Esophagus mucosa (tissue), 1 donor: ENCODE data around the gene TCTN3. TPM values are rescaled to one million over a fixed set of nuclear protein-coding genes. Genes with fewer than 3 reads are reported as not detected.
"Not testable (repeated sequence)": the region's sequence is repeated elsewhere in the genome, so short reads cannot be mapped to it uniquely, and the experiment has no call there.

Experiments used
- ATAC-seq: fragments of 200-7000 bp; cut with Tn5 transposase; one replicate; pipeline ENCODE4 v1.9.1; 2020
- total RNA-seq: library from RNA; stranded (reverse); gene quantifications from one replicate; pipeline ENCODE4 v1.2.4, GENCODE V29; 2023
- donor health status: DM: yes; HTN: yes; CAD: no.

Gene TCTN3
- total RNA-seq, 1 donor from 2014 or later: 17.3 TPM

- no peak for ATAC-seq
Measured at GRCh38 chr10:95688648-95689047, 5.1 kb downstream of the TCTN3 start.

- no peak for ATAC-seq
Measured at GRCh38 chr10:95683966-95684365, 9.8 kb downstream of the TCTN3 start.

- no peak for ATAC-seq
Measured at GRCh38 chr10:95675403-95676116, 18.2 kb downstream of the TCTN3 start.

DNA sequence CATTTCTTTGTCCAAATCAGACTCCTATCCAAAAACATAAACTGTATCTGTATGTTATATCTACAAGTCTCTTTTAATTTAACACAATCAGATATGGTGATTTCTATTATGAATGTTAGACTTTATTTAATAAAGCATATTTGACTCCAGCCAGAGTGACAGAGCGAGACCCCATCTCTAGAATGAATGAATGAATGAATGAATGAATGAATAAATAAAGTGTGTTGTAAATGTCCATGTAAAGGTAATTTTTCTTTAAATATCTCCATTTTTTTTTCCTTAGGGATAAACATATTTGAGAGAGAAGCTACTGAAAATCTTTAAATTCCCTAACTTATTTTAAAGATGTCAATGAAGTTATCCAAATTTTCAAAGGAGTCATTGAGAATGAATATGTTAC lies 19.1 kb downstream of the TCTN3 start:
- ATAC-seq: no peak

DNA sequence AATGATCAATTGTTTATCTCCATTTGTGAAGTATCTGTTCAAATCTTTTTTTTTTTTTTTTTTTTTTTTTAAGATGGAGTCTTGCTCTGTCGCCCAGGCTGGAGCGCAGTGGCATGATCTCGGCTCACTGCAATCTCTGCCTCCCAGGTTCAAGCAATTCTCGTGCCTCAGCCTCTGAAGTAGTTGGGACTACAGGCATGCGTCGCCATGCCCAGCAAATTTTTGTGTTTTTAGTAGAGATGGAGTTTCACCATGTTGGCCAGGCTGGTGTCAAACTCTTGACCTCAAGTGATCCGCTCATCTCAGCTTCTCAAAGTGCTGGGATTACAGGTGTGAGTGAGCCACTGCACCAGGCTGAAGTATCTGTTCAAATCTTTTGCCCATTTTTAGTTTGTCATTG lies 21.1 kb downstream of the TCTN3 start:
- not testable (repeated sequence) for ATAC-seq

DNA sequence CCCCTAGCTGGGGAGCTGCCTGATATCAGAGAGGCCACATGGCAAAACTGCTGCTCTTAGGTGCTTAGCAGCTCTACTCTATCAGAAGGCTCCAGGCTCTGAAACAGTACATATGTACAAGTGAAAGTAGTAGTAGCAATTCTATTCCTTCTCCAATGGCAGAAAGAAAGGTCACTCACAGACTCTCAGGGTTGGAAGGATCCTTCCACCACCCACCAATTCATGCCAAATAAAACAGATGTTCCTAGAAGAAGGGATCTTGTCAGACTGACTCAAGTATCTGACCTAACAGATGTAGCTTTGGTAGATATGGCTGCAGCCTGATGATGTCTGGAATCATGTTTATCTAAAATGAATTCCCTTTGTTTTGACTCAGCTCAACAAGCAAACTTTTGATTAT lies 29.2 kb downstream of the TCTN3 start:
- ATAC-seq: no peak

- no peak for ATAC-seq
Measured at GRCh38 chr10:95663496-95663895, 30.2 kb downstream of the TCTN3 start.

GRCh38 chr10:95661818-95662217 lies 31.9 kb downstream of the TCTN3 start:
- no peak for ATAC-seq

DNA sequence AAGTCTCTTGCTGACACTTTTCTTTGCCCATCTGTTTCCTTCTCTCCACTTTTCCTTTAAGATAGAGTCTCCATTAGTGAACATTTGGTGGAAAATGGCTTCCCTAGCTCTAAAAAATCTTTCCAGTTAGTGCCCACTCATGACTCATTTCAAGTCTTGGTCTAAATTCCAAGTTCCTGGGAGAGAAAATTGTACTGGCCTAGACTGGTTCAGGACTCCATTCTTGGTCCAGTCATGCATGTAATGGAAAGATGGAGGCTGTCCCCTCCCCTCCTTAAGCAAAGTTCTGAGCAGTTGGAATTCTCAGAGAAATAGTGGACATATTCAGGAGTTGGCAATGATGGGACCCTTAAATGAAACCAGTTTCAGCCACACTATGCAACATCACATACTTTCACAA lies 33.4 kb downstream of the TCTN3 start:
- no peak for ATAC-seq

DNA sequence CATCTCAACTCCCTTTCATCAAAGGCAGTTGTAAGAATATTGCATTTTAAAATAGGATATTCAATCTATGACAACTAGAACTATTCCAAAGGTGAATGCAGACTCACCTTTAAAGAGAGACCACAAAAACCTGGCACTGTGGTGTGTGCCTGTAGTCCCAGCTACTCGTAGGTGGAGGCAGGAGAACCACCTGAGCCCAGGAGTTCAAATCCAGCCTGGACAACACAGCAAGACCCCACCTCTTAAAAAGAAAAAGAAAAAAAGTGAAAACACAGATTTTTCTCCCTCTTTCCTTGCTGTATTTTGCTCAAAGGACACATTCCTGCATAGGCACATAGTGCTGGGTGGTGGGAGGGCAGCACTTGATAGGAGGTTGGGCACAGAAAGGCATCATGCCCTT lies 36.5 kb downstream of the TCTN3 start:
- ATAC-seq: no peak

DNA sequence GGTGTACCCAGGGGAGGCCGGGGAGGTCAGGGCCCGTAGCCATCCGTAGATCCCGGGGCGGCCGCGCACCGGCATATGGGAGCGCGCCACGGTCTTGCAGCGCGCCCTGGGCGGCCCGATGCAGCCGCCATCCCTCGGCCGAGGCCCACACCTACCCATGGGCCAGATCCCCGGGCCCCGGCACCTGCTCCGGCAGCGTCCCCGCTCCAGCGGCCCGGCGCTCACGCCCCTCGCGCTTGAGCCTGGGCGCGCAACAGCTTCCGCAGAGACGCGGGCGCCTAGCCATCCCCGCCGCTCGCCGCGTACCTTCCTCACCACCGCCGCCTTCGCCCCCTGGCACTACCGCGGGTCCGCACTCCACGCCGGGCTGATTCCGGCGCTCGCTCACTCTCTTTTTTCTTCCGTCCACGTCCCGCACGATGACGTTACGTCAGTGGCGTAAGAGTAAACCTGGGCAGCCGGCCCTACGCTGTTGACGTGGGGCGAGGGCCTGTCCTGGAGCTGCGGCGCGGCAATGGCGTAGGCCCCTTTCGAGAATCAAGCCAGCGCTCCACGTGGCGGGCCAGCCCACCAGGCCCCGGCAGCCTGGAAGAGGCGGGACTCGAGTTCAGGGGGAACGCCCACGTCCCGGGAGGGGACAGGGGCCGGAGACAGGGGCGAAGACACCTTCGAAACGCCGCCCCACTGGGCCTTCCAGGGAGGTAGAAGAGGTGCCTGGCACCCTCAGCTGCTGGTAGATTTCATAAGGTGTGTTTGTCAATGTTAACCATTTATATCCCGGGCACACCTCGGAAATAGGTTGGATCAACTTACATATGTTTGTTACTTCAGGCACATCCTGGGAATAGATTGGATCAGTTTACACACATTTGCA lies 37.2 kb downstream of the TCTN3 start, which contains the start of gene ALDH18A1:
Gene ALDH18A1, minus strand, starts transcription at position 421 of the 874 bp plus-strand sequence. CDS start 3,334 bp downstream, outside the sequence.
- peak; percentile 96 for ATAC-seq

DNA sequence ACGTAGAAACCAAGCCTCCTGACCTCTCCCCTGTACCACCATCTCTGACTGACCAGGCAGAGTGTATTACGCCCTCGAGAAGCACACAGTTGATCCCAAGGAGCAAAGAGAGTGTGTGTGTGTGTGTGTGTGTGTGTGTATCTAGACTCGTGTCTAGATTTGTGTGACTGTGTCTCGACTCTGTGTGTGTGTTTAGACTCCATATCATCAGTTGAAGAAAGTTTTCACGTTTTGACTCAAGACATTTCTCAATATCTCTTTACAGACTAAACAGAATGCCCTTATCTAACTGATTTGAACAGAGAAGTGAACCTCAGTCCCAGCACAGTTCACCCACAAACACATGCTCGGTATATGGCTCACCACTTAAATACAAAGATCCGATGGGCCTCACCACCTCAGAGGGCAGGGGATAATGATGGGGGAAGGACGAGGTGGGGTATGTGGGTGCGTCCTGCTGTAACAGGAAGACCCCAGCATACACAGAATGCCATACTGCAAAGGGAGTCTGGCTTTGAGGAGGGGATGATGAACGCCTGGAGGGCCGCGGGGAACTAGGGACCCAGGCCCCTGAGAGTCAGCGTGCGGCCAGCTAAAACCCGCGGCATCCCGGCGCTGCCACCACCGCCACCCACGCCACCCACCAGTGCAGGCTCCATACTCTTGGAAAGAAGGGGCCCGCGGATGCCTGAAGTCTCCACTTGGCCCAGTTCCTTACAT lies 38.0 kb downstream of the TCTN3 start:
- peak; percentile 10 for ATAC-seq

DNA sequence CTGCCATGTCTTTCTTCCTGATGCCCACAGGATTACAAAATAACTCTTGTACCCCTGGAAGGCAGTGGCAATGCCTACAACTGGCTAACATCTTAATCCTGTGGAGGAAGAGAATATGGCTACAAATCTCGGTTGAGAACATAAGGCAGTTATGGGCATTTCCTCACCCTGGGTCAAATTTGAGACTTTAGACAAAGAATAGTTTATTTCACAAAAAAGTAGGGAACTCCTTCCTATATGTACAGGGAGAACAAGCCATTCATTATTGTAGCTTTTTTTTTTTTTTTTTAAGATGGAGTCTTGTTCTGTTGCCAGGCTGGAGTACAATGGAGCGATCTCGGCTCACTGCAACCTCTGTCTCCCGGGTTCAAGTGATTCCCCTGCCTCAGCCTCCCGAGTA lies 39.8 kb downstream of the TCTN3 start:
- ATAC-seq: no peak

DNA sequence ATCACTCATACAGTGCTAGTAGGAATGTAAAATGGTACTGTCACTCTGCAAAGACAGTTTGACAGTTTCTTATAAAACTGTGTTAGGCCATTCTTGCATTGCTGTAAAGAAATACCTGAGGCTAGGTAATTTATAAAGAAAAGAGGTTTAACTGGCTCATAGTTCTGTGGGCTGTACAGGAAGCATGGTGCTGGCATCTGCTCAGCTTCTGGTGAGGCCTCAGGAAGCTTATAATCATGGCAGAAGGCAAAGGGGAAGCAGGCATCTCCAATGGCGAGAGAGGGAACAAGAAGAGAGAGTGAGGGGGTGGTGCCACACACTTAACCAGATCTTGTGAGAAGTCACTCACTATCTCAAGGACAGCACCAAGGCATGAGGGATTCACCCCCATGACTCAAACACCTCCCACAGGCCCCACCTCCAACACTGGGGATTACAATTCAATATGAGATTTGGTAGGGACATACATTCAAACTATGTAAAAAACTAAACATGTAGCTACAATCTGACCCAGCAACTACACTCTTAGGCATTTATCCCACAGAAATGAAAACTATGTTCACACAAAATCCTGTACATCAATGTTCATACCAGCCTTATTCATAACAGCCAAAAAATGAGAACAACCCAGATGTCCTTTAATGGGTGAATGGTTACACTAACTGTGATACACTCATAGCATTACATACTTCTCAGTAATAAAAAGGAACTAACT lies 42.2 kb downstream of the TCTN3 start:
- no peak for ATAC-seq

GRCh38 chr10:95650232-95650631 lies 43.5 kb downstream of the TCTN3 start:
- no peak for ATAC-seq

- no peak for ATAC-seq
Measured at GRCh38 chr10:95648138-95648537, 45.6 kb downstream of the TCTN3 start.

GRCh38 chr10:95646160-95646559 lies 47.6 kb downstream of the TCTN3 start:
- ATAC-seq: no peak

DNA sequence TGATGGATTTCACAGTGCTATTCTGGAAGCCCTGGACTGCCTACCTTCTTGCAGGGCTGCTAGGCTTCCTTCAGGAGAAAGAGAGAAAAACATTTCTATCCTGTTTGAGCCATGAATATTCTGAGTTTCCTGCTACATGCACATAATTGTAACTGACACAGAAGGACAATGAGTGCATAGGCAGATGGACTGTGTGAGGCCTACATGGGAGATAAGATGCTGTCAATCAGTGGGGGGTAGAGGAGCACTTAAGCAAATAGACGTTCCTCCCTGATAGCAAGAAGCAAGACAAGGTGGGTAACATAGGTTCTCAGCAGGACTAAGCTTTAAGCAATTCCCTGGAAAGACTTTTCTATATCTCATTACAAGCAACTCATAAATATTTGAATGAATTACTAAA lies 48.8 kb downstream of the TCTN3 start:
- ATAC-seq: no peak

DNA sequence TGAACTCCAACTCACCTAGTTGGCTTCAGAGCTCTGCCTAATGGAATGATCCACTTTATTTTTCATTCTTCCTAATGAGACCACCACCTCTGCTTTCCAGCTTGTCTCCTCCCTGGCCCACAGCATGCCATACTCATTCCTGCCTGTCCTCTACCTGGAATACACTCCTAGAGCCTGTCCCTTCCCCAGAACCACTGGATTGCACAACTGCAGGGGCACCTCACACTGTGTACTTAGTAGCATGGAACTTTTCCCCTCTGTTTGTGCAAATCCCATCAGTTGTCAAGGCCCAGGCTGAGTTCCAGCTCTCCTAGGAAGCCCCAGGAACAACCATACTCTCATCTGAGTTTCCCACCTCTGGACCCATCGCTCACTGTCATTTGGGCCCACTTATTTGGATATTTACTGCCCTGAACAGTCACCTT lies 52.8 kb downstream of the TCTN3 start:
- no peak for ATAC-seq

DNA sequence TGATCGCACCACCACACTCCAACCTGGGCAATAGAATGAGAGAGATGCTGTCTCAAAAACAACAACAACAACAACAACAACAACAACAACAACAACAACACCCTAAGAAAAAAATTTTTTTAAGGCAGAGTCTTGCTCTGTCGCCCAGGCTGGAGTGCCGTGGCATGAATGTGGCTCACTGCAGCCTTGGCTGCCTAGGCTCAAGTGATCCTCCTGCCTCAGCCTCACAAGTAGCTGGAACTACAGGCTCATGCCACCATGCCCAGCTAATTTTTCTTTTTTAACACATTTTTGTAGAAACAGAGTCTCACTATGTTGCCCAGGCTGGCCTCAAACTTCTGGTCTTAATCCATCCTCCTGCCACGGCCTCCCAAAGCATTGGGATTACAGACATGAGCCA lies 55.8 kb downstream of the TCTN3 start:
- no peak for ATAC-seq

- ATAC-seq: no peak
Measured at GRCh38 chr10:95637140-95637539, 56.6 kb downstream of the TCTN3 start.

DNA sequence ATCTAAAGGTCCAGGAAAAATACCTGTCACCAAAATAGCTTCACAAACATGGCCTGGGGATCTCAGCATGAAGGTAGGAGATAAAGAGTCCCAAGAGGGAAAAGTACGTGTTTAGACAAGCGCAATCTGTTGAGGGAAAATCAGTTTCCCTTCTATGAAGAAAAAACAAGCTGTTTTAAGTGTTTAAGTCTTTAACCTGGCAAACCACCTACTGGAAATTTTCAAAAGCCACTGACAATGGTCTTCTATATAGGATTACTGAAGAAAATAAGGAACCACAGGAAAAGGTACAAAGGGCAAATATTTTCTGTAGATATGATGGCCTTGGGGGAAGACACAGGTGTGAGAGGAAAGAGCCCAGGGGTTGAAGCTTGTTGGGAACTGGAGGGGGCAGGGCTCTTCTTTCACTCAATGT lies 58.4 kb downstream of the TCTN3 start:
- ATAC-seq: no peak
